Neural cell (in vitro differentiated cells): ENCODE results near the gene UBASH3B. TPM values are rescaled to one million over a fixed set of nuclear protein-coding genes. Genes with fewer than 3 reads are reported as not detected.

ENCODE experiments used
- H2AFZ ChIP-seq: fragments of 200-600, 300-800 bp; sonication (generic), shearing (Covaris generic); 2 replicates; pipeline ENCODE4 v1.6.0; 2014; ENCODE audit warnings: low read depth, mild to moderate bottlenecking, antibody characterized with exemption, low read length, moderate library complexity
- H3F3A ChIP-seq: fragments of 200-600 bp; shearing (Covaris generic); 2 replicates; pipeline ENCODE4 v1.6.1; 2016; ENCODE audit warnings: mild to moderate bottlenecking, moderate library complexity, mixed read lengths, antibody characterized with exemption, low read length; ENCODE audit not compliant: insufficient read depth, poor library complexity, severe bottlenecking
- H3K27ac ChIP-seq: fragments of 200-600, 300-800 bp; sonication (generic), shearing (Covaris generic); 2 replicates; pipeline ENCODE4 v1.5.1; 2014; ENCODE audit warnings: mild to moderate bottlenecking, low read length, moderate library complexity
- H3K27me3 ChIP-seq: fragments of 300-800, 200-600 bp; sonication (generic), shearing (Covaris generic); 2 replicates; pipeline ENCODE4 v1.6.0; 2014; ENCODE audit warnings: mild to moderate bottlenecking, low read depth, low read length, moderate library complexity; ENCODE audit not compliant: insufficient read depth
- H3K36me3 ChIP-seq: fragments of 300-800, 200-600 bp; sonication (generic), shearing (Covaris generic); 2 replicates; pipeline ENCODE4 v1.5.1; 2014; ENCODE audit warnings: mild to moderate bottlenecking, antibody characterized with exemption, low read length, moderate library complexity; ENCODE audit not compliant: insufficient read depth
- H3K4me2 ChIP-seq: fragments of 300-800, 200-600 bp; sonication (generic), shearing (Covaris generic); 2 replicates; pipeline ENCODE4 v1.6.0; 2014; ENCODE audit warnings: mild to moderate bottlenecking, low read length
- H3K4me3 ChIP-seq: fragments of 300-800, 200-600 bp; sonication (generic), shearing (Covaris generic); 2 replicates; pipeline ENCODE4 v1.5.1; 2014; ENCODE audit warnings: mild to moderate bottlenecking, low read length, moderate library complexity
- H3K79me2 ChIP-seq: fragments of 200-600 bp; shearing (Covaris generic); replicated peaks from 2 replicates; pipeline ENCODE4 v1.6.0; 2014; ENCODE audit warnings: mild to moderate bottlenecking, low read length, moderate library complexity; ENCODE audit not compliant: insufficient read depth
- H3K9ac ChIP-seq: fragments of 300-800, 200-600 bp; sonication (generic), shearing (Covaris generic); 2 replicates; pipeline ENCODE4 v1.6.1; 2016; ENCODE audit warnings: mild to moderate bottlenecking, low read length, mixed read lengths
- H3K9me2 ChIP-seq: fragments of 200-600 bp; shearing (Covaris generic); 2 replicates; pipeline ENCODE4 v1.6.1; 2016; ENCODE audit warnings: mild to moderate bottlenecking, low read length, mixed read lengths; ENCODE audit not compliant: insufficient read depth
- H3K9me3 ChIP-seq: fragments of 200-600, 300-800 bp; sonication (generic), shearing (Covaris generic); 2 replicates; pipeline ENCODE4 v1.6.1; 2016; ENCODE audit warnings: mild to moderate bottlenecking, mixed run types, low read length, moderate library complexity, mixed read lengths
- H4K20me1 ChIP-seq: fragments of 200-600 bp; shearing (Covaris generic); 2 replicates; pipeline ENCODE4 v1.6.1; 2016; ENCODE audit warnings: mild to moderate bottlenecking, mixed run types; ENCODE audit not compliant: insufficient read depth
- EP300 ChIP-seq: fragments of 450-650 bp; conservative IDR thresholded peaks from 2 replicates; pipeline ENCODE4 v1.6.1; 2014; ENCODE audit warnings: antibody characterized with exemption, mild to moderate bottlenecking, moderate library complexity; ENCODE audit not compliant: poor library complexity, severe bottlenecking
- EZH2 ChIP-seq: fragments of 200-600, 300-800 bp; shearing (Covaris generic), sonication (generic); IDR thresholded peaks from 2 replicates; pipeline ENCODE4 v1.6.1; 2014; ENCODE audit warnings: antibody characterized with exemption, low read length, borderline replicate concordance, mild to moderate bottlenecking; ENCODE audit not compliant: insufficient read depth, poor library complexity, severe bottlenecking
- MXI1 ChIP-seq: fragments of 450-650 bp; conservative IDR thresholded peaks from 2 replicates; pipeline ENCODE4 v1.6.1; 2014; ENCODE audit warnings: antibody characterized with exemption, mild to moderate bottlenecking; ENCODE audit not compliant: poor library complexity, severe bottlenecking
- POLR2AphosphoS5 ChIP-seq: IDR thresholded peaks from 2 replicates; pipeline ENCODE4 v1.6.1; 2012
- RAD21 ChIP-seq: fragments of 450-650 bp; conservative IDR thresholded peaks from 2 replicates; pipeline ENCODE4 v1.6.1; 2014; ENCODE audit warnings: antibody characterized with exemption, mild to moderate bottlenecking, moderate library complexity
- SMC3 ChIP-seq: fragments of 450-650 bp; conservative IDR thresholded peaks from 2 replicates; pipeline ENCODE4 v1.6.1; 2014; ENCODE audit warnings: antibody characterized with exemption, mild to moderate bottlenecking, moderate library complexity; ENCODE audit not compliant: poor library complexity
- TAF1 ChIP-seq: IDR thresholded peaks from 2 replicates; pipeline ENCODE4 v1.6.1; 2012; ENCODE audit warnings: low read depth
- polyA plus RNA-seq: library from polyadenylated mRNA; depleted of rRNA; stranded (reverse); fragments of >200 nt; gene quantifications from 2 replicates; pipeline ENCODE4 v1.2.3, GENCODE V29; 2014
- TF ChIP-seq, protein P1 (sequence below): fragments of 450-650 bp; IDR thresholded peaks from 2 replicates; pipeline ENCODE4 v1.5.1; 2014; ENCODE audit warnings: antibody characterized with exemption, mild to moderate bottlenecking, moderate library complexity; ENCODE audit not compliant: poor library complexity, severe bottlenecking
- TF ChIP-seq, protein P2 (sequence below): IDR thresholded peaks from 2 replicates; pipeline ENCODE4 v1.6.1; 2012; ENCODE audit warnings: borderline replicate concordance

The UBASH3B gene
- polyA plus RNA-seq, 1 donor from 2014 or later: 4.2 TPM

DNA sequence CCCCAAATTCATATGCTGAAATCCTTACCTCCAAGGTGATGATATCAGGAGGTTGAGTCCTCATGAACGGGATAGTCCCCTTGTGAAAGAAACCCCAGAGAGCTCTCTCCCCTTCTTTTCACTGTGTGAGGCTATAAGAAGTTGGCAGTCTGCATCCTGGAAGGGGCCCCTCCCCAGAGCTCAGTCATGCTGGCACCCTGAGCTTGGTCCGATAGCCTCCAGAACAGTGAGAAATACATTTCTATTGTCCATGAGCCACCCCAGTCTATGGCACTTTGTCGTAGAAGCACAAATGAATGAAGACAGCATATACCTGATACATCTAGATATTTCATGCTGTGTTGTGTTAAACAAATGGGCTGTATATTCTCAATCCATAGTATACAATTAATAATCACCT lies 101.7 kb downstream of the UBASH3B start:
- H3K9me3 ChIP-seq: no peaks in the 10 kb centered on the region
- H3K27ac ChIP-seq: no peak overlapping the region
- H3K9me2 ChIP-seq: no peaks in the 10 kb centered on the region
- no peak overlapping the region for H3K4me3 ChIP-seq
- no peak overlapping the region for H3K4me2 ChIP-seq
- H3K79me2 ChIP-seq: no peaks in the 10 kb centered on the region
- H3K27me3 ChIP-seq: no peaks in the 10 kb centered on the region
- no peaks in the 10 kb centered on the region for H3K36me3 ChIP-seq
- H3K9ac ChIP-seq: no peak overlapping the region
- no peaks in the 10 kb centered on the region for H3F3A ChIP-seq
- no peaks in the 10 kb centered on the region for H4K20me1 ChIP-seq
- H2AFZ ChIP-seq: no peak overlapping the region
- no peak for TF ChIP-seq SMC3

DNA sequence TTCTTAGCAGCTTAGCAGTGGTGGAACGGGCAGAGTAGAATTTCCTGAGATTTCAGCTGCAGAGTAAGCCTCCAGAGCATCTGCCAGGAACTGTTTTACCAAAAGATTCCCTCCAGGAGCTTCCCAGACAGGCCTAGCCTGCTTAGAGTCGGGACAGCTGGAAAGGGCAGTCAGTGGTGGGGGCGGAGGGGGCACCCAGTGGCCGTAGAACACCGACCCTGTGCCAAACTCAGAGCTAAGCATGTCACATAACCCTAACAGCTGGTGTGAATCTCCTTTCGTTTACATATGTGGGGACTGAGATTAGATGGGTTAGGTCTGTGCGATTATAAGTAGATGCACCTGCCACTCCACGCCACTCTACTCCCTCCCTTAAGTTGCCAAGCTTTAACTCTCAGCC lies 102.8 kb downstream of the UBASH3B start:
- no peaks in the 10 kb centered on the region for H3F3A ChIP-seq
- no peaks in the 10 kb centered on the region for H4K20me1 ChIP-seq
- no peaks in the 10 kb centered on the region for H3K27me3 ChIP-seq
- H3K79me2 ChIP-seq: no peaks in the 10 kb centered on the region
- H2AFZ ChIP-seq: no peak overlapping the region
- no peaks in the 10 kb centered on the region for H3K36me3 ChIP-seq
- no peak overlapping the region for H3K27ac ChIP-seq
- H3K4me2 ChIP-seq: no peak overlapping the region
- TF ChIP-seq RAD21 (no peak), TAF1 (no peak), POLR2AphosphoS5 (no peak), MXI1 (no peak), EZH2 (no peak), EP300 (no peak), SMC3 (no peak)
- TF ChIP-seq, protein P1, sequence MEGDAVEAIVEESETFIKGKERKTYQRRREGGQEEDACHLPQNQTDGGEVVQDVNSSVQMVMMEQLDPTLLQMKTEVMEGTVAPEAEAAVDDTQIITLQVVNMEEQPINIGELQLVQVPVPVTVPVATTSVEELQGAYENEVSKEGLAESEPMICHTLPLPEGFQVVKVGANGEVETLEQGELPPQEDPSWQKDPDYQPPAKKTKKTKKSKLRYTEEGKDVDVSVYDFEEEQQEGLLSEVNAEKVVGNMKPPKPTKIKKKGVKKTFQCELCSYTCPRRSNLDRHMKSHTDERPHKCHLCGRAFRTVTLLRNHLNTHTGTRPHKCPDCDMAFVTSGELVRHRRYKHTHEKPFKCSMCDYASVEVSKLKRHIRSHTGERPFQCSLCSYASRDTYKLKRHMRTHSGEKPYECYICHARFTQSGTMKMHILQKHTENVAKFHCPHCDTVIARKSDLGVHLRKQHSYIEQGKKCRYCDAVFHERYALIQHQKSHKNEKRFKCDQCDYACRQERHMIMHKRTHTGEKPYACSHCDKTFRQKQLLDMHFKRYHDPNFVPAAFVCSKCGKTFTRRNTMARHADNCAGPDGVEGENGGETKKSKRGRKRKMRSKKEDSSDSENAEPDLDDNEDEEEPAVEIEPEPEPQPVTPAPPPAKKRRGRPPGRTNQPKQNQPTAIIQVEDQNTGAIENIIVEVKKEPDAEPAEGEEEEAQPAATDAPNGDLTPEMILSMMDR: no peak
- TF ChIP-seq, protein P2, sequence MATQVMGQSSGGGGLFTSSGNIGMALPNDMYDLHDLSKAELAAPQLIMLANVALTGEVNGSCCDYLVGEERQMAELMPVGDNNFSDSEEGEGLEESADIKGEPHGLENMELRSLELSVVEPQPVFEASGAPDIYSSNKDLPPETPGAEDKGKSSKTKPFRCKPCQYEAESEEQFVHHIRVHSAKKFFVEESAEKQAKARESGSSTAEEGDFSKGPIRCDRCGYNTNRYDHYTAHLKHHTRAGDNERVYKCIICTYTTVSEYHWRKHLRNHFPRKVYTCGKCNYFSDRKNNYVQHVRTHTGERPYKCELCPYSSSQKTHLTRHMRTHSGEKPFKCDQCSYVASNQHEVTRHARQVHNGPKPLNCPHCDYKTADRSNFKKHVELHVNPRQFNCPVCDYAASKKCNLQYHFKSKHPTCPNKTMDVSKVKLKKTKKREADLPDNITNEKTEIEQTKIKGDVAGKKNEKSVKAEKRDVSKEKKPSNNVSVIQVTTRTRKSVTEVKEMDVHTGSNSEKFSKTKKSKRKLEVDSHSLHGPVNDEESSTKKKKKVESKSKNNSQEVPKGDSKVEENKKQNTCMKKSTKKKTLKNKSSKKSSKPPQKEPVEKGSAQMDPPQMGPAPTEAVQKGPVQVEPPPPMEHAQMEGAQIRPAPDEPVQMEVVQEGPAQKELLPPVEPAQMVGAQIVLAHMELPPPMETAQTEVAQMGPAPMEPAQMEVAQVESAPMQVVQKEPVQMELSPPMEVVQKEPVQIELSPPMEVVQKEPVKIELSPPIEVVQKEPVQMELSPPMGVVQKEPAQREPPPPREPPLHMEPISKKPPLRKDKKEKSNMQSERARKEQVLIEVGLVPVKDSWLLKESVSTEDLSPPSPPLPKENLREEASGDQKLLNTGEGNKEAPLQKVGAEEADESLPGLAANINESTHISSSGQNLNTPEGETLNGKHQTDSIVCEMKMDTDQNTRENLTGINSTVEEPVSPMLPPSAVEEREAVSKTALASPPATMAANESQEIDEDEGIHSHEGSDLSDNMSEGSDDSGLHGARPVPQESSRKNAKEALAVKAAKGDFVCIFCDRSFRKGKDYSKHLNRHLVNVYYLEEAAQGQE: no peak
- H3K9me3 ChIP-seq: no peaks in the 10 kb centered on the region
- H3K4me3 ChIP-seq: no peak overlapping the region
- H3K9ac ChIP-seq: no peak overlapping the region
- no peaks in the 10 kb centered on the region for H3K9me2 ChIP-seq

DNA sequence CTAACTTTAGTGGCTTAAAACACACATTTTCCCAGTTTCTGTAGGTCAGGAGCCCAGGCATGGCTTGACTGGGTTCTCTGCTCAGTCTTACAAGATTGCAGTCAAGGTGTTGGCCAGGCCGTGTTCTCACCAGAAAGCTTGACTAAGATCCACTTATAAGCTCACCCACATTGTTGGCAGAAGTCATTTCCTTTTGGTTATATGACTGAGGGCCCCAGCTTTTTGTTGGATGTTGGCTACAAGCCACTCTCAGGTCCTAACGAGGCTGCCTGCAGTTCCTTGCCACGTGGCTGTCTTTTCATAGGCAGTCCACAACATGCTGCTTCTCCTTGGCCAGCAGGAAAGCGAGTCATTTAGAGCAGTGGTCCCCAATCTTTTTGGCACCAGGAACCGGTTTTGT lies 103.5 kb downstream of the UBASH3B start:
- H3K27me3 ChIP-seq: no peaks in the 10 kb centered on the region
- TF ChIP-seq, protein P2: no peak
- TF ChIP-seq MXI1 (no peak), EZH2 (no peak), EP300 (no peak), POLR2AphosphoS5 (no peak), TAF1 (no peak), SMC3 (no peak), RAD21 (no peak)
- TF ChIP-seq, protein P1: no peak
- no peak overlapping the region for H2AFZ ChIP-seq
- H3K4me2 ChIP-seq: no peak overlapping the region
- H3K79me2 ChIP-seq: no peaks in the 10 kb centered on the region
- no peaks in the 10 kb centered on the region for H3F3A ChIP-seq
- no peaks in the 10 kb centered on the region for H3K9me3 ChIP-seq
- H3K9ac ChIP-seq: no peak overlapping the region
- no peaks in the 10 kb centered on the region for H4K20me1 ChIP-seq
- H3K9me2 ChIP-seq: no peaks in the 10 kb centered on the region
- no peaks in the 10 kb centered on the region for H3K36me3 ChIP-seq
- H3K4me3 ChIP-seq: no peak overlapping the region
- H3K27ac ChIP-seq: no peak overlapping the region
